SK-N-SH treated with all-trans-retinoic acid at 6 μM for 48 hours (cell line): Measurements from ENCODE around the gene JSRP1.

Experiments
- ATAC-seq: fragments of 200-7000 bp; cut with Tn5 transposase; 3 replicates; pipeline ENCODE4 v1.9.1; 2020; ENCODE audit warnings: mild to moderate bottlenecking, moderate library complexity
- ARNTL ChIP-seq: fragments of 450-650 bp; formaldehyde crosslinking; IDR thresholded peaks from 2 replicates; pipeline ENCODE4 v1.5.0; 2020; ENCODE audit warnings: low read depth, mild to moderate bottlenecking, moderate library complexity, borderline replicate concordance
- BACH2 ChIP-seq: fragments of 250-450 bp; sonication (Bioruptor Pico); IDR thresholded peaks from 2 replicates; pipeline ENCODE4 v1.9.0; 2021; ENCODE audit warnings: mild to moderate bottlenecking, borderline replicate concordance
- ESRRG ChIP-seq: fragments of 250-450 bp; sonication (Bioruptor Pico); IDR thresholded peaks from 2 replicates; pipeline ENCODE4 v1.6.1; 2021; ENCODE audit warnings: mild to moderate bottlenecking
- GLIS3 ChIP-seq: fragments of 250-450 bp; sonication (Bioruptor Pico); IDR thresholded peaks from 2 replicates; pipeline ENCODE4 v1.5.0; 2020; ENCODE audit warnings: mild to moderate bottlenecking, moderate library complexity
- ISL1 ChIP-seq: fragments of 250-450 bp; sonication (Bioruptor Pico); IDR thresholded peaks from 2 replicates; pipeline ENCODE4 v2.1.2; 2022; ENCODE audit warnings: mild to moderate bottlenecking, moderate library complexity
- OSR1 ChIP-seq: fragments of 250-450 bp; sonication (Bioruptor Pico); IDR thresholded peaks from 2 replicates; pipeline ENCODE4 v1.8.0; 2022; ENCODE audit warnings: moderate library complexity, mild to moderate bottlenecking, inconsistent platforms
- PATZ1 ChIP-seq: fragments of 250-450 bp; sonication (Bioruptor Pico); IDR thresholded peaks from 2 replicates; pipeline ENCODE4 v1.8.0; 2020; ENCODE audit warnings: mild to moderate bottlenecking, moderate library complexity, borderline replicate concordance
- POU6F1 ChIP-seq: fragments of 250-450 bp; sonication (Bioruptor Pico); IDR thresholded peaks from 2 replicates; pipeline ENCODE4 v1.8.0; 2021; ENCODE audit warnings: low read depth, mild to moderate bottlenecking, moderate library complexity, borderline replicate concordance
- PPARA ChIP-seq: fragments of 250-450 bp; sonication (Bioruptor Pico); IDR thresholded peaks from 2 replicates; pipeline ENCODE4 v1.5.0; 2020; ENCODE audit warnings: mild to moderate bottlenecking, borderline replicate concordance
- RARB ChIP-seq: fragments of 250-450 bp; sonication (Bioruptor Pico); IDR thresholded peaks from 2 replicates; pipeline ENCODE4 v1.8.0; 2021; ENCODE audit warnings: mild to moderate bottlenecking, moderate library complexity
- SNAI2 ChIP-seq: fragments of 250-450 bp; sonication (Bioruptor Pico); IDR thresholded peaks from 2 replicates; pipeline ENCODE4 v1.5.0; 2020; ENCODE audit warnings: mild to moderate bottlenecking, moderate library complexity
- TCF4 ChIP-seq: fragments of 250-450 bp; sonication (Bioruptor Pico); IDR thresholded peaks from 2 replicates; pipeline ENCODE4 v1.8.0; 2021; ENCODE audit warnings: mild to moderate bottlenecking, moderate library complexity, borderline replicate concordance
- TOX ChIP-seq: fragments of 250-450 bp; sonication (Bioruptor Pico); IDR thresholded peaks from 2 replicates; pipeline ENCODE4 v1.8.0; 2021; ENCODE audit warnings: mild to moderate bottlenecking, moderate library complexity, borderline replicate concordance
- ZC3H10 ChIP-seq: fragments of 250-450 bp; sonication (Bioruptor Pico); IDR thresholded peaks from 2 replicates; pipeline ENCODE4 v1.5.1; 2021; ENCODE audit warnings: mild to moderate bottlenecking, moderate library complexity
- ZFP3 ChIP-seq: fragments of 250-450 bp; sonication (Bioruptor Pico); IDR thresholded peaks from 2 replicates; pipeline ENCODE4 v1.5.0; 2020; ENCODE audit warnings: mild to moderate bottlenecking, moderate library complexity
- ZFP30 ChIP-seq: fragments of 450-650 bp; formaldehyde crosslinking; IDR thresholded peaks from 2 replicates; pipeline ENCODE4 v1.5.0; 2022; ENCODE audit warnings: mild to moderate bottlenecking, moderate library complexity
- ZNF565 ChIP-seq: fragments of 450-650 bp; formaldehyde crosslinking; conservative IDR thresholded peaks from 2 replicates; pipeline ENCODE4 v1.5.0; 2020; ENCODE audit warnings: low read depth, mild to moderate bottlenecking, moderate library complexity
- ZNF70 ChIP-seq: fragments of 450-650 bp; formaldehyde crosslinking; IDR thresholded peaks from 2 replicates; pipeline ENCODE4 v1.5.0; 2020; ENCODE audit warnings: mild to moderate bottlenecking, moderate library complexity
- ZNF8 ChIP-seq: fragments of 450-650 bp; formaldehyde crosslinking; IDR thresholded peaks from 2 replicates; pipeline ENCODE4 v1.5.0; 2020; ENCODE audit warnings: mild to moderate bottlenecking, moderate library complexity
- TF ChIP-seq, protein P1 (sequence below): fragments of 250-450 bp; sonication (Bioruptor Pico); IDR thresholded peaks from 2 replicates; pipeline ENCODE4 v1.5.0; 2020; ENCODE audit warnings: mild to moderate bottlenecking, moderate library complexity
- TF ChIP-seq, protein P2 (sequence below): fragments of 250-450 bp; sonication (Bioruptor Pico); IDR thresholded peaks from 2 replicates; pipeline ENCODE4 v1.5.1; 2020; ENCODE audit warnings: low read depth, mild to moderate bottlenecking, moderate library complexity

The JSRP1 gene

DNA sequence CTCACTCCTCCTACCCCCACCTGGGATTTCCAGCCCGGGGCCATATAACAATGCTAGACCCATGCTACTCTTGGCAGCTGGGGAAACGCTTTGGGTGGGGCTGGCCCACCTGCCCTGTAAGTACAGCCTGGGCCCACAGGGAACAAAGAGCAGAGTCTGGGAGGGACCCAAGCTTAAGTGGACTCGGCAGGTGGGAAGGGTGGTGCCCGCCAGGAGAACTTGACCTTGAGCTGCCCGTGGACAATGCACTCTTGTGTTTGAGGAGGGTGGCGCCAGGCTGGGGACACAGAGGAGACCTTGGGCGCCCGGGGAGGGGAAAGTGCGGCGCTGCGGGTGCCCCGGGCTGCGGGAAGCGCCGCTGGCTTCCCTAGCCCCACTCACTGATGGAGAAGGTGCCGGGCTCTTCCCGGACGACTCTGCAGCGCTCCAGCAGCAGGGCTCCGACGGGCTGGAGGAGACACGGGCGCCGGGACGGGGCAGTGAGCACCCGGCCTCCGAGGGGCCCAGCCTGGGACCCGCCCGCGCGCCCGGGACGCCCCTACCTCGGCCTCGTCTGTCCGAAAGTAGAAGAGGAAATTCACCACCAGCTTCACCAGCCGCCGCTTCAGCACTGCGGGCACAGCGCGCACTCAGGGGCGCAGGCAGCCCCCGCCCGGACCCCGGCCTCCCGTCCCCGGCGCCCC lies 20.7 kb downstream of the JSRP1 start:
- ATAC-seq, result peak; percentile 2
- no peak for TF ChIP-seq ZFP30 (CRISPR knock-in tag)
- no peak for TF ChIP-seq ZNF565
- TF ChIP-seq, protein P1, sequence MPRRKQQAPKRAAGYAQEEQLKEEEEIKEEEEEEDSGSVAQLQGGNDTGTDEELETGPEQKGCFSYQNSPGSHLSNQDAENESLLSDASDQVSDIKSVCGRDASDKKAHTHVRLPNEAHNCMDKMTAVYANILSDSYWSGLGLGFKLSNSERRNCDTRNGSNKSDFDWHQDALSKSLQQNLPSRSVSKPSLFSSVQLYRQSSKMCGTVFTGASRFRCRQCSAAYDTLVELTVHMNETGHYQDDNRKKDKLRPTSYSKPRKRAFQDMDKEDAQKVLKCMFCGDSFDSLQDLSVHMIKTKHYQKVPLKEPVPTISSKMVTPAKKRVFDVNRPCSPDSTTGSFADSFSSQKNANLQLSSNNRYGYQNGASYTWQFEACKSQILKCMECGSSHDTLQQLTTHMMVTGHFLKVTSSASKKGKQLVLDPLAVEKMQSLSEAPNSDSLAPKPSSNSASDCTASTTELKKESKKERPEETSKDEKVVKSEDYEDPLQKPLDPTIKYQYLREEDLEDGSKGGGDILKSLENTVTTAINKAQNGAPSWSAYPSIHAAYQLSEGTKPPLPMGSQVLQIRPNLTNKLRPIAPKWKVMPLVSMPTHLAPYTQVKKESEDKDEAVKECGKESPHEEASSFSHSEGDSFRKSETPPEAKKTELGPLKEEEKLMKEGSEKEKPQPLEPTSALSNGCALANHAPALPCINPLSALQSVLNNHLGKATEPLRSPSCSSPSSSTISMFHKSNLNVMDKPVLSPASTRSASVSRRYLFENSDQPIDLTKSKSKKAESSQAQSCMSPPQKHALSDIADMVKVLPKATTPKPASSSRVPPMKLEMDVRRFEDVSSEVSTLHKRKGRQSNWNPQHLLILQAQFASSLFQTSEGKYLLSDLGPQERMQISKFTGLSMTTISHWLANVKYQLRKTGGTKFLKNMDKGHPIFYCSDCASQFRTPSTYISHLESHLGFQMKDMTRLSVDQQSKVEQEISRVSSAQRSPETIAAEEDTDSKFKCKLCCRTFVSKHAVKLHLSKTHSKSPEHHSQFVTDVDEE (CRISPR knock-in tag), result no peak
- no peak for TF ChIP-seq ZNF8 (CRISPR knock-in tag)
- TF ChIP-seq GLIS3 (CRISPR knock-in tag), result no peak
- TF ChIP-seq, protein P2, sequence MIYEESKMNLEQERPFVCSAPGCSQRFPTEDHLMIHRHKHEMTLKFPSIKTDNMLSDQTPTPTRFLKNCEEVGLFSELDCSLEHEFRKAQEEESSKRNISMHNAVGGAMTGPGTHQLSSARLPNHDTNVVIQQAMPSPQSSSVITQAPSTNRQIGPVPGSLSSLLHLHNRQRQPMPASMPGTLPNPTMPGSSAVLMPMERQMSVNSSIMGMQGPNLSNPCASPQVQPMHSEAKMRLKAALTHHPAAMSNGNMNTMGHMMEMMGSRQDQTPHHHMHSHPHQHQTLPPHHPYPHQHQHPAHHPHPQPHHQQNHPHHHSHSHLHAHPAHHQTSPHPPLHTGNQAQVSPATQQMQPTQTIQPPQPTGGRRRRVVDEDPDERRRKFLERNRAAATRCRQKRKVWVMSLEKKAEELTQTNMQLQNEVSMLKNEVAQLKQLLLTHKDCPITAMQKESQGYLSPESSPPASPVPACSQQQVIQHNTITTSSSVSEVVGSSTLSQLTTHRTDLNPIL (CRISPR knock-in tag), result no peak
- TF ChIP-seq PATZ1 (CRISPR knock-in tag), result no peak
- no peak for TF ChIP-seq BACH2 (CRISPR knock-in tag)
- TF ChIP-seq RARB (CRISPR knock-in tag), result no peak
- TF ChIP-seq ZC3H10, result no peak
- TF ChIP-seq ZFP3 (CRISPR knock-in tag), result no peak
- no peak for TF ChIP-seq PPARA (CRISPR knock-in tag)
- no peak for TF ChIP-seq SNAI2 (CRISPR knock-in tag)
- TF ChIP-seq OSR1 (CRISPR knock-in tag), result no peak
- TF ChIP-seq ISL1 (CRISPR knock-in tag), result no peak
- TF ChIP-seq POU6F1 (CRISPR knock-in tag), result no peak
- TF ChIP-seq ARNTL (CRISPR knock-in tag), result no peak
- TF ChIP-seq, all 23 proteins: peak for 0

DNA sequence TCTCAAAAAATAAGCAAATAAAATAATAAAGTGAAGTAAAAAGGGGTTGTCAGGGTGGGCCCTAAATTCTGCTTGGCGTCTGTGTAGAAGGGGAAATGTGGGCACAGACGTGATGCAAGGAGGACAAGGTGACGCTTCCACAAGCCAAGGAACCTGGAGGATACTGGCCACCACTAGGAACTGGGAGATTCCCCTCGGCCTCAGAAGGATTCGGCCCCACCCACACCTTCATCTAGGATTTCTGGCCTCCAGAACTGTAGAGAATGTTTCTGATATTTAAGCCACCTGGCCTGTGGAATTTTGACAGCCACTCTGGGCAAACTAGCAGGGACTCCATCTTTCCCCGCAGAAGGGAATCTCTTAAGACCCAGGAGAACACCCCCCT lies 21.2 kb downstream of the JSRP1 start:
- no peak for ATAC-seq
- TF ChIP-seq ZNF70, result no peak

GRCh38 chr19:2233601-2234280 lies 22.5 kb downstream of the JSRP1 start:
- ATAC-seq, result no peak

More at GRCh38 chr19:2233601-2234280, 22.5 kb downstream of the JSRP1 start:
- TF ChIP-seq SNAI2 (CRISPR knock-in tag) (no peak), GLIS3 (CRISPR knock-in tag) (no peak), ZNF565 (no peak), RARB (CRISPR knock-in tag) (no peak), TOX (CRISPR knock-in tag) (no peak), ARNTL (CRISPR knock-in tag) (no peak), ZNF70 (no peak), ESRRG (CRISPR knock-in tag) (no peak), TCF4 (CRISPR knock-in tag) (no peak), ISL1 (CRISPR knock-in tag) (no peak), PPARA (CRISPR knock-in tag) (no peak), ZFP30 (CRISPR knock-in tag) (no peak), ZFP3 (CRISPR knock-in tag) (no peak), POU6F1 (CRISPR knock-in tag) (no peak)
- TF ChIP-seq, protein P1 (CRISPR knock-in tag), result no peak
- TF ChIP-seq, protein P2 (CRISPR knock-in tag), result no peak
